HUES6 (cell line): ENCODE measurements around the gene TSPAN11.

Experiments used
- H3K27ac ChIP-seq: 2 replicates; pipeline ENCODE4 v1.7.0; 2013; ENCODE audit warnings: low read depth, mild to moderate bottlenecking, low read length, inconsistent platforms
- H3K27me3 ChIP-seq: 2 replicates; pipeline ENCODE4 v1.6.1; 2013; ENCODE audit warnings: low read length; ENCODE audit not compliant: control insufficient read depth, insufficient read depth
- H3K36me3 ChIP-seq: 2 replicates; pipeline ENCODE4 v1.6.1; 2013; ENCODE audit warnings: low read length; ENCODE audit not compliant: control insufficient read depth, insufficient read depth
- H3K4me1 ChIP-seq: 2 replicates; pipeline ENCODE4 v1.6.1; 2013; ENCODE audit warnings: low read length; ENCODE audit not compliant: control insufficient read depth, insufficient read depth
- H3K4me3 ChIP-seq: 2 replicates; pipeline ENCODE4 v1.5.1; 2013; ENCODE audit warnings: low read depth, low read length
- H3K9ac ChIP-seq: one replicate; pipeline ENCODE4 v1.6.1; 2013; ENCODE audit warnings: mild to moderate bottlenecking, low read length
- H3K9me3 ChIP-seq: 2 replicates; pipeline ENCODE4 v1.6.1; 2013; ENCODE audit warnings: low read depth, low read length; ENCODE audit not compliant: control insufficient read depth, insufficient read depth

TSPAN11 gene

GRCh38 chr12:30980955-30981662 lies 54.6 kb downstream of the TSPAN11 start:
- H3K9me3 ChIP-seq, result no peaks in the 10 kb centered on the region
- peaks cover 20% of the 10 kb centered on the region for H3K4me1 ChIP-seq
- no peaks in the 10 kb centered on the region for H3K36me3 ChIP-seq
- no peak overlapping the region for H3K4me3 ChIP-seq
- H3K9ac ChIP-seq, result no peak overlapping the region
- H3K27ac ChIP-seq, result no peak overlapping the region
- no peaks in the 10 kb centered on the region for H3K27me3 ChIP-seq

- H3K27me3 ChIP-seq, result no peaks in the 10 kb centered on the region
- no peak overlapping the region for H3K27ac ChIP-seq
- no peaks in the 10 kb centered on the region for H3K9me3 ChIP-seq
- no peak overlapping the region for H3K4me3 ChIP-seq
- peaks cover 8% of the 10 kb centered on the region for H3K4me1 ChIP-seq
- no peaks in the 10 kb centered on the region for H3K36me3 ChIP-seq
- no peak overlapping the region for H3K9ac ChIP-seq
These were observed 55.9 kb downstream of the TSPAN11 start for GRCh38 chr12:30982413-30982812.

GRCh38 chr12:30985814-30986452 lies 59.4 kb downstream of the TSPAN11 start:
- Histone ChIP-seq H3K4me3 (no peak overlapping the region), H3K27ac (no peak overlapping the region), H3K4me1 (no peaks in the 10 kb centered on the region; the same call in 1 of the 2 replicates), H3K9ac (no peak overlapping the region), H3K27me3 (no peaks in the 10 kb centered on the region), H3K9me3 (no peaks in the 10 kb centered on the region), H3K36me3 (no peaks in the 10 kb centered on the region)

- Histone ChIP-seq H3K27me3 (no peaks in the 10 kb centered on the region), H3K9ac (no peak overlapping the region), H3K27ac (no peak overlapping the region)
These were observed 61.5 kb downstream of the TSPAN11 start for GRCh38 chr12:30988086-30988485.

GRCh38 chr12:30988646-30989286 lies 62.2 kb downstream of the TSPAN11 start:
- H3K9ac ChIP-seq, result no peak overlapping the region
- no peak overlapping the region for H3K27ac ChIP-seq

More at GRCh38 chr12:30988086-30988485, 61.5 kb downstream of the TSPAN11 start:
- Histone ChIP-seq H3K4me3 (no peak overlapping the region), H3K4me1 (no peaks in the 10 kb centered on the region; the same call in 1 of the 2 replicates), H3K36me3 (no peaks in the 10 kb centered on the region), H3K9me3 (no peaks in the 10 kb centered on the region)

GRCh38 chr12:30989754-30990153 lies 63.2 kb downstream of the TSPAN11 start:
- no peaks in the 10 kb centered on the region for H3K36me3 ChIP-seq
- H3K4me1 ChIP-seq, result no peaks in the 10 kb centered on the region; the same call in 1 of the 2 replicates
- H3K9me3 ChIP-seq, result no peaks in the 10 kb centered on the region
- no peak overlapping the region for H3K9ac ChIP-seq
- H3K4me3 ChIP-seq, result no peak overlapping the region
- H3K27ac ChIP-seq, result no peak overlapping the region
- no peaks in the 10 kb centered on the region for H3K27me3 ChIP-seq

More at GRCh38 chr12:30988646-30989286, 62.2 kb downstream of the TSPAN11 start:
- H3K4me1 ChIP-seq, result no peaks in the 10 kb centered on the region; the same call in 1 of the 2 replicates
- H3K4me3 ChIP-seq, result no peak overlapping the region
- H3K36me3 ChIP-seq, result no peaks in the 10 kb centered on the region
- H3K9me3 ChIP-seq, result no peaks in the 10 kb centered on the region
- H3K27me3 ChIP-seq, result no peaks in the 10 kb centered on the region

- H3K36me3 ChIP-seq, result no peaks in the 10 kb centered on the region
- no peak overlapping the region for H3K4me3 ChIP-seq
- H3K9me3 ChIP-seq, result no peaks in the 10 kb centered on the region
- no peak overlapping the region for H3K9ac ChIP-seq
- H3K27ac ChIP-seq, result no peak overlapping the region
- H3K27me3 ChIP-seq, result no peaks in the 10 kb centered on the region
- no peaks in the 10 kb centered on the region; the same call in 1 of the 2 replicates for H3K4me1 ChIP-seq
These were observed 63.8 kb downstream of the TSPAN11 start for GRCh38 chr12:30990316-30990715.

- no peaks in the 10 kb centered on the region for H3K9me3 ChIP-seq
- no peaks in the 10 kb centered on the region; the same call in 1 of the 2 replicates for H3K4me1 ChIP-seq
- no peak overlapping the region for H3K27ac ChIP-seq
- H3K36me3 ChIP-seq, result no peaks in the 10 kb centered on the region
- H3K9ac ChIP-seq, result no peak overlapping the region
- H3K27me3 ChIP-seq, result no peaks in the 10 kb centered on the region
- no peak overlapping the region for H3K4me3 ChIP-seq
These were observed 64.2 kb downstream of the TSPAN11 start for GRCh38 chr12:30990776-30991175.

GRCh38 chr12:30991466-30991865 lies 64.9 kb downstream of the TSPAN11 start:
- Histone ChIP-seq H3K4me3 (no peak overlapping the region), H3K27me3 (no peaks in the 10 kb centered on the region), H3K9ac (no peak overlapping the region), H3K36me3 (no peaks in the 10 kb centered on the region), H3K9me3 (no peaks in the 10 kb centered on the region), H3K27ac (no peak overlapping the region), H3K4me1 (peaks cover 1% of the 10 kb centered on the region; the same call in 1 of the 2 replicates)

- Histone ChIP-seq H3K4me3 (no peak overlapping the region), H3K9me3 (no peaks in the 10 kb centered on the region), H3K36me3 (no peaks in the 10 kb centered on the region), H3K27me3 (no peaks in the 10 kb centered on the region), H3K4me1 (peaks cover 3% of the 10 kb centered on the region; the same call in 1 of the 2 replicates), H3K27ac (no peak overlapping the region), H3K9ac (no peak overlapping the region)
These were observed 65.8 kb downstream of the TSPAN11 start for GRCh38 chr12:30992381-30992780.

GRCh38 chr12:30993766-30994165 lies 67.2 kb downstream of the TSPAN11 start:
- Histone ChIP-seq H3K27me3 (no peaks in the 10 kb centered on the region), H3K9me3 (no peaks in the 10 kb centered on the region), H3K4me1 (peaks cover 3% of the 10 kb centered on the region; the same call in 1 of the 2 replicates), H3K9ac (no peak overlapping the region), H3K4me3 (no peak overlapping the region), H3K27ac (no peak overlapping the region), H3K36me3 (no peaks in the 10 kb centered on the region)
